Forelimb muscle (tissue), 1 donor: ENCODE results near the gene KRT14. TPM values are rescaled to one million over a fixed set of nuclear protein-coding genes. Genes with fewer than 3 reads are reported as not detected.

Source experiments
- polyA plus RNA-seq: library from polyadenylated mRNA; unstranded; fragments of 120-200 nt; gene quantifications from one replicate; pipeline ENCODE4 v1.2.1, GENCODE V29; 2013; ENCODE audit not compliant: insufficient read length

KRT14 gene
- polyA plus RNA-seq, 1 donor = not detected

Other genes starting within 250 kb of the KRT14 start
- not detected for gene KRT33A, start 236.1 kb downstream of the KRT14 start, polyA plus RNA-seq
- not detected for gene KRT33B, start 217.1 kb downstream of the KRT14 start, polyA plus RNA-seq
- not detected for gene KRT34, start 204.6 kb downstream of the KRT14 start, polyA plus RNA-seq
- 5.9 TPM for gene KRT31, start 189.3 kb downstream of the KRT14 start, polyA plus RNA-seq
- not detected for gene KRT37, start 162.3 kb downstream of the KRT14 start, polyA plus RNA-seq
- not detected for gene KRT38, start 145.9 kb downstream of the KRT14 start, polyA plus RNA-seq
- not detected for gene KRT32, start 119.5 kb downstream of the KRT14 start, polyA plus RNA-seq
- not detected for gene KRT35, start 105.7 kb downstream of the KRT14 start, polyA plus RNA-seq
- not detected for gene KRT36, start 97.0 kb downstream of the KRT14 start, polyA plus RNA-seq
- gene KRT13, start 81.3 kb downstream of the KRT14 start, polyA plus RNA-seq = not detected
- gene KRT15, start 68.0 kb downstream of the KRT14 start, polyA plus RNA-seq = 0.11 TPM
- 0.28 TPM for gene KRT19, start 58.6 kb downstream of the KRT14 start, polyA plus RNA-seq
- not detected for gene KRT9, start 14.8 kb downstream of the KRT14 start, polyA plus RNA-seq
- gene KRT16, start 25.9 kb upstream of the KRT14 start, polyA plus RNA-seq = not detected
- gene KRT17, start 37.7 kb upstream of the KRT14 start, polyA plus RNA-seq = 0.71 TPM
- gene EIF1, start 102.0 kb upstream of the KRT14 start, polyA plus RNA-seq = 784 TPM
- gene GAST, start 125.4 kb upstream of the KRT14 start, polyA plus RNA-seq = not detected
- gene HAP1, start 147.7 kb upstream of the KRT14 start, polyA plus RNA-seq = 0.04 TPM
- gene JUP, start 199.8 kb upstream of the KRT14 start, polyA plus RNA-seq = 31.0 TPM
- 39.5 TPM for gene P3H4, start 225.1 kb upstream of the KRT14 start, polyA plus RNA-seq
- gene FKBP10, start 226.1 kb upstream of the KRT14 start, polyA plus RNA-seq = 114 TPM
- 34.6 TPM for gene NT5C3B, start 249.3 kb upstream of the KRT14 start, polyA plus RNA-seq